ENCODE data around the gene MYO1H. TPM values are rescaled to one million over a fixed set of nuclear protein-coding genes. Genes with fewer than 3 reads are reported as not detected.

MYO1H gene
- total and polyA plus RNA-seq, 2 of the 8 experiments (the other 6 are each of a cell fraction or from before 2014, with no cell fraction given): 0.03 TPM; not detected in 1

GRCh38 chr12:109487181-109488050, 139.7 kb downstream of the MYO1H start:
- Histone ChIP-seq H3K27ac (ENCODE audit: low read depth, low read length) (no peak overlapping the region), H3K79me1 (ENCODE audit: low read depth, low read length) (no peaks in the 10 kb centered on the region), H3K18ac (ENCODE audit: extremely low read depth, low read length) (no peak overlapping the region), H4K91ac (replicated peaks; ENCODE audit: insufficient read length, low read length) (no peak overlapping the region), H3K14ac (ENCODE audit: insufficient read length) (no peak overlapping the region), H3K4me2 (ENCODE audit: insufficient read depth in 1 of 2, low read depth in 2 of 2, low read length in 2 of 2) (no peak overlapping the region), H4K20me1 (replicated peaks in 1 of 2; ENCODE audit: control insufficient read depth in 1 of 2, insufficient read depth in 2 of 2, low read length in 2 of 2) (peaks cover 2 to 4% of the 10 kb centered on the region in 2 experiments), H3K56ac (replicated peaks; ENCODE audit: insufficient read length, low read depth, low read length) (no peak overlapping the region), H3K23me2 (ENCODE audit: low read depth, low read length) (no peaks in the 10 kb centered on the region), H2BK15ac (ENCODE audit: low read length) (no peak overlapping the region), H2BK120ac (replicated peaks; ENCODE audit: low read depth, low read length) (no peak overlapping the region), H3K9me3 (ENCODE audit: insufficient read depth in 2 of 2, low read depth in 1 of 2, low read length in 1 of 2) (no peaks in the 10 kb centered on the region), H4K5ac (ENCODE audit: insufficient read length, low read depth, low read length) (no peak overlapping the region), H3K36me3 (ENCODE audit: control insufficient read depth in 2 of 4, insufficient read depth in 4 of 4, low read length in 3 of 4) (peaks cover 9 to 71% (median 47%) of the 10 kb centered on the region in 4 experiments), H3K4ac (replicated peaks; ENCODE audit: insufficient read length, low read depth, low read length) (no peak overlapping the region), H3K9ac (replicated peaks in 1 of 4; ENCODE audit: extremely low read depth in 1 of 4, low read depth in 3 of 4, low read length in 3 of 4) (no peak overlapping the region), H2BK12ac (ENCODE audit: low read depth, low read length) (no peak overlapping the region), H2AFZ (ENCODE audit: low read length) (no peak overlapping the region), H2AK5ac (ENCODE audit: low read depth, low read length) (no peak overlapping the region), H4K8ac (ENCODE audit: extremely low read depth, insufficient read depth, low read length) (no peak overlapping the region), H3K23ac (ENCODE audit: insufficient read length) (no peak overlapping the region), H2BK20ac (ENCODE audit: low read length) (no peak overlapping the region), H3K79me2 (ENCODE audit: control insufficient read depth in 1 of 2, insufficient read depth in 2 of 2, low read length in 2 of 2) (no peaks in the 10 kb centered on the region), H3K4me3 (ENCODE audit: extremely low read depth in 1 of 4, insufficient read depth in 2 of 4, low read depth in 3 of 4, low read length in 4 of 4) (no peak overlapping the region), H2BK5ac (ENCODE audit: low read depth, low read length) (no peak overlapping the region), H3K4me1 (replicated peaks in 1 of 4; ENCODE audit: control insufficient read depth in 3 of 4, insufficient read depth in 4 of 4, low read length in 3 of 4) (no peaks in the 10 kb centered on the region), H3K27me3 (replicated peaks in 1 of 4; ENCODE audit: control insufficient read depth in 3 of 4, extremely low read depth in 1 of 4, insufficient read depth in 3 of 4, low read length in 3 of 4) (no peaks in the 10 kb centered on the region)
- DNase-seq (ENCODE audit: low read depth in 1 of 2, low spot score in 2 of 2): no peak
- FAIRE-seq: no peak
- 85% methylated on average over 9 of the region's 9 CpGs; no CpG with 5 or more reads in 1 of the 2 experiments for WGBS, 2 experiments (ENCODE audit: extremely low coverage in 1 of 2, insufficient coverage in 1 of 2, insufficient read length in 1 of 2, insufficient replicate concordance in 2 of 2, low coverage in 1 of 2, low lambda C conversion rate in 2 of 2, missing lambda C conversion rate in 1 of 2)
- TF ChIP-seq MAX (IDR thresholded peaks at IDR 0.05): no peak
- TF ChIP-seq HDAC6 (IDR thresholded peaks at IDR 0.05; ENCODE audit: low read depth, low read length): no peak
- no peak for TF ChIP-seq BCL11A (IDR thresholded peaks at IDR 0.05; ENCODE audit: low read depth in 2 of 2, low read length in 2 of 2)
- no peak for TF ChIP-seq NANOG (IDR thresholded peaks at IDR 0.05; ENCODE audit: insufficient read depth, low read depth, low read length, poor library complexity, severe bottlenecking)
- no peak for TF ChIP-seq GTF2F1 (IDR thresholded peaks at IDR 0.05; ENCODE audit: borderline replicate concordance, low read depth, low read length)
- TF ChIP-seq NRF1 (IDR thresholded peaks at IDR 0.05; ENCODE audit: low read depth, low read length): no peak
- no peak for TF ChIP-seq RAD21 (IDR thresholded peaks at IDR 0.05 in 1 of 2, conservative IDR thresholded peaks at IDR 0.05 in 1 of 2; ENCODE audit: low read depth in 2 of 2, low read length in 2 of 2)
- no peak for TF ChIP-seq SAP30 (IDR thresholded peaks at IDR 0.05; ENCODE audit: insufficient read depth, insufficient replicate concordance, low read length)
- CTCF ChIA-PET (ENCODE audit: partially characterized antibody): interaction anchor here (0.9 to 1.0 kb wide), 2 partner anchors 9 to 54 kb away, joined by 3 to 4 read pairs; no protein-coding TSS in a partner anchor
- POLR2A ChIA-PET (ENCODE audit: partially characterized antibody): interaction anchor here (1.2 kb wide), 1 partner anchor 14 kb away, joined by 3 read pairs; no protein-coding TSS in a partner anchor
